ENCODE measurements around the gene FGGY. TPM values are rescaled to one million over a fixed set of nuclear protein-coding genes. Genes with fewer than 3 reads are reported as not detected.
A peak's percentile ranks its signal among the peaks of the same experiment; 100 is the strongest.

Gene FGGY
- total and polyA plus RNA-seq, 4 donors = 5.3 to 25.1 (median 11.9) TPM

GRCh38 chr1:59357645-59358320, 60.9 kb downstream of the FGGY start:
- WGBS, 2 donors = 94 to 95% methylated on average over 5 of the region's 5 CpGs
- Histone ChIP-seq H3K4me1 (ENCODE audit: control insufficient read depth in 1 of 2, insufficient read depth in 2 of 2, low read length in 2 of 2) (no peaks in the 10 kb centered on the region), H3K27me3 (ENCODE audit: control insufficient read depth in 1 of 2, insufficient read depth in 2 of 2, low read length in 1 of 2) (no peaks in the 10 kb centered on the region), H3K27ac (ENCODE audit: low read depth in 1 of 2, low read length in 2 of 2) (no peak overlapping the region), H3K9me3 (ENCODE audit: control insufficient read depth, low read length) (no peaks in the 10 kb centered on the region), H3K4me3 (ENCODE audit: low read length in 2 of 2) (no peak overlapping the region), H3K36me3 (ENCODE audit: control insufficient read depth in 1 of 2, insufficient read depth in 2 of 2, low read length in 1 of 2) (no peaks in the 10 kb centered on the region)
- intact Hi-C loops (cut with DNase I) = no loop called here
- ATAC-seq (ENCODE audit: low FRiP score) = no peak
- DNase-seq = no peak

GRCh38 chr1:59359325-59359724, 62.4 kb downstream of the FGGY start:
- ATAC-seq (ENCODE audit: low FRiP score) (no peak), DNase-seq (no peak)
- 44 to 56% methylated on average over 1 of the region's 1 CpG for WGBS, 2 donors
- no peaks in the 10 kb centered on the region for H3K4me1 ChIP-seq (ENCODE audit: control insufficient read depth in 1 of 2, insufficient read depth in 2 of 2, low read length in 2 of 2)
- H3K9me3 ChIP-seq (ENCODE audit: control insufficient read depth, low read length) = no peaks in the 10 kb centered on the region
- intact Hi-C loops (cut with DNase I) = no loop called here
- H3K36me3 ChIP-seq (ENCODE audit: control insufficient read depth in 1 of 2, insufficient read depth in 2 of 2, low read length in 1 of 2) = no peaks in the 10 kb centered on the region
- H3K4me3 ChIP-seq (ENCODE audit: low read length in 2 of 2) = no peak overlapping the region
- H3K27ac ChIP-seq (ENCODE audit: low read depth in 1 of 2, low read length in 2 of 2) = no peak overlapping the region
- no peaks in the 10 kb centered on the region for H3K27me3 ChIP-seq (ENCODE audit: control insufficient read depth in 1 of 2, insufficient read depth in 2 of 2, low read length in 1 of 2)

- Histone ChIP-seq H3K27me3 (ENCODE audit: control insufficient read depth in 1 of 2, insufficient read depth in 2 of 2, low read length in 1 of 2) (no peaks in the 10 kb centered on the region), H3K4me1 (ENCODE audit: control insufficient read depth in 1 of 2, insufficient read depth in 2 of 2, low read length in 2 of 2) (no peaks in the 10 kb centered on the region), H3K27ac (ENCODE audit: low read depth in 1 of 2, low read length in 2 of 2) (no peak overlapping the region), H3K9me3 (ENCODE audit: control insufficient read depth, low read length) (no peaks in the 10 kb centered on the region), H3K4me3 (ENCODE audit: low read length in 2 of 2) (no peak overlapping the region), H3K36me3 (ENCODE audit: control insufficient read depth in 1 of 2, insufficient read depth in 2 of 2, low read length in 1 of 2) (no peaks in the 10 kb centered on the region)
- DNase-seq (peak; percentile 68 to 77), ATAC-seq (ENCODE audit: low FRiP score) (no peak)
- intact Hi-C loops (cut with DNase I) = no loop called here
- WGBS, 2 donors = 20 to 43% methylated on average over 4 of the region's 4 CpGs
These were observed 63.3 kb downstream of the FGGY start for GRCh38 chr1:59360170-59360569.

DNA sequence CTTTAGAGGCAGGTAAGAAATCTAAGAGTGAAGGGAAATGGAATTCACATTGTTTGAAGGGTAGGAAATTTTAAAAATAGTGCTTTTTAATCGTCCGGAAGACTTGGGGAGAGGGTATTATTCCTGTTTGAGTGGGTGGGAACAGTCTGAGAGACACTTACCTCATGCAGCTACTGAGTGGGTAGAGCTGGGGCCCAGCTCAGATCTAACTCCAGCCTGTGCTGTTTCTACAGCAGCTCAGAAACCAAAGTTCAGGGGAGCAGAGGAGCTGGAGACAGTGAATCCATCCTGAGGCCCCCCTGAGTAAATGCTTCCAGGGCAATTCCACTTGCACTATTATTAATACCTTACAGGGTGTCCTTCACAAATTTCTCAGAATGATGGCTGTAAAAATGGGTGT, 63.8 kb downstream of the FGGY start:
- ATAC-seq (ENCODE audit: low FRiP score) (no peak), DNase-seq (no peak)
- WGBS, 2 donors = 76 to 78% methylated on average over 2 of the region's 2 CpGs
- Histone ChIP-seq H3K9me3 (ENCODE audit: control insufficient read depth, low read length) (no peaks in the 10 kb centered on the region), H3K27me3 (ENCODE audit: control insufficient read depth in 1 of 2, insufficient read depth in 2 of 2, low read length in 1 of 2) (no peaks in the 10 kb centered on the region), H3K4me1 (ENCODE audit: control insufficient read depth in 1 of 2, insufficient read depth in 2 of 2, low read length in 2 of 2) (no peaks in the 10 kb centered on the region), H3K4me3 (ENCODE audit: low read length in 2 of 2) (no peak overlapping the region), H3K27ac (ENCODE audit: low read depth in 1 of 2, low read length in 2 of 2) (no peak overlapping the region), H3K36me3 (ENCODE audit: control insufficient read depth in 1 of 2, insufficient read depth in 2 of 2, low read length in 1 of 2) (no peaks in the 10 kb centered on the region)
- intact Hi-C loops (cut with DNase I) = no loop called here

DNA sequence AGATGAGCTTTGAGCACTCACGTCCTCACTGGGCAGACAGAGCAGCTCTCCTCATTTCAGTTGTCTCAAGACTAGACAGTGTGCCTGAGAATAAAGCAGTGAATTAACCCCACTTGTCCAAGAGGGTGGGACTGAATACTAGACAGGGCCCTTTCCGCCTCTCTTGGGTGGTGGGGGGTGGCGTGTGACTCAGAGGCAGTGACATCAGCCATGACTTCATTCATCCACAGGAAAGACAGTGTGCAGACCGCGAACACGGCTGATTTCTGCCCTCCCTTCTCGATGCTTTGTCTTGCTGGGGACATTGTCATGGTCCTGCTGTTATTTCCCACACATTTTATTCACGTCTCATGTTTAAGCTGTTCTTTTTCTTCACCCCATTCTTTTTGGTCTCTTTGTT, 64.9 kb downstream of the FGGY start:
- ATAC-seq (ENCODE audit: low FRiP score) = no peak
- 94% methylated on average over 8 of the region's 8 CpGs for WGBS, 2 donors

GRCh38 chr1:59364037-59364436, 67.1 kb downstream of the FGGY start:
- Histone ChIP-seq H3K27ac (ENCODE audit: low read depth in 1 of 2, low read length in 2 of 2) (no peak overlapping the region), H3K4me1 (ENCODE audit: control insufficient read depth in 1 of 2, insufficient read depth in 2 of 2, low read length in 2 of 2) (peaks cover 3 to 6% of the 10 kb centered on the region in 2 donors), H3K36me3 (ENCODE audit: control insufficient read depth in 1 of 2, insufficient read depth in 2 of 2, low read length in 1 of 2) (no peaks in the 10 kb centered on the region), H3K4me3 (ENCODE audit: low read length in 2 of 2) (no peak overlapping the region), H3K27me3 (ENCODE audit: control insufficient read depth in 1 of 2, insufficient read depth in 2 of 2, low read length in 1 of 2) (no peaks in the 10 kb centered on the region), H3K9me3 (ENCODE audit: control insufficient read depth, low read length) (no peaks in the 10 kb centered on the region)
- intact Hi-C loops (cut with DNase I) = no loop called here
- WGBS, 2 donors = 74 to 82% methylated on average over 2 of the region's 2 CpGs
- no peak for DNase-seq
- ATAC-seq (ENCODE audit: low FRiP score) = no peak

More for the DNA sequence above, 64.9 kb downstream of the FGGY start:
- Histone ChIP-seq H3K4me1 (ENCODE audit: control insufficient read depth in 1 of 2, insufficient read depth in 2 of 2, low read length in 2 of 2) (no peaks in the 10 kb centered on the region), H3K27me3 (ENCODE audit: control insufficient read depth in 1 of 2, insufficient read depth in 2 of 2, low read length in 1 of 2) (no peaks in the 10 kb centered on the region), H3K4me3 (ENCODE audit: low read length in 2 of 2) (no peak overlapping the region), H3K27ac (ENCODE audit: low read depth in 1 of 2, low read length in 2 of 2) (no peak overlapping the region), H3K36me3 (ENCODE audit: control insufficient read depth in 1 of 2, insufficient read depth in 2 of 2, low read length in 1 of 2) (no peaks in the 10 kb centered on the region), H3K9me3 (ENCODE audit: control insufficient read depth, low read length) (no peaks in the 10 kb centered on the region)
- DNase-seq = peak in 1 of 2 donors; percentile 68
- intact Hi-C loops (cut with DNase I) = no loop called here

- DNase-seq (no peak), ATAC-seq (ENCODE audit: low FRiP score) (no peak)
- no peak overlapping the region for H3K4me3 ChIP-seq (ENCODE audit: low read length in 2 of 2)
- H3K27ac ChIP-seq (ENCODE audit: low read depth in 1 of 2, low read length in 2 of 2) = no peak overlapping the region
- H3K36me3 ChIP-seq (ENCODE audit: control insufficient read depth in 1 of 2, insufficient read depth in 2 of 2, low read length in 1 of 2) = no peaks in the 10 kb centered on the region
- H3K27me3 ChIP-seq (ENCODE audit: control insufficient read depth in 1 of 2, insufficient read depth in 2 of 2, low read length in 1 of 2) = no peaks in the 10 kb centered on the region
- intact Hi-C loops (cut with DNase I) = no loop called here
- peaks cover 3 to 6% of the 10 kb centered on the region in 2 donors for H3K4me1 ChIP-seq (ENCODE audit: control insufficient read depth in 1 of 2, insufficient read depth in 2 of 2, low read length in 2 of 2)
- WGBS, 2 donors = 93% methylated on average over 5 of the region's 5 CpGs
- H3K9me3 ChIP-seq (ENCODE audit: control insufficient read depth, low read length) = no peaks in the 10 kb centered on the region
These were observed 69.5 kb downstream of the FGGY start for GRCh38 chr1:59366346-59366745.

- H3K27ac ChIP-seq (ENCODE audit: low read depth in 1 of 2, low read length in 2 of 2) = peak overlapping the region in 1 of 2 donors; percentile 72
- H3K27me3 ChIP-seq (ENCODE audit: control insufficient read depth in 1 of 2, insufficient read depth in 2 of 2, low read length in 1 of 2) = no peaks in the 10 kb centered on the region
- no peak overlapping the region for H3K4me3 ChIP-seq (ENCODE audit: low read length in 2 of 2)
- ATAC-seq (ENCODE audit: low FRiP score) (peak; percentile 96), DNase-seq (peak; percentile 79 to 81)
- H3K36me3 ChIP-seq (ENCODE audit: control insufficient read depth in 1 of 2, insufficient read depth in 2 of 2, low read length in 1 of 2) = no peaks in the 10 kb centered on the region
- H3K4me1 ChIP-seq (ENCODE audit: control insufficient read depth in 1 of 2, insufficient read depth in 2 of 2, low read length in 2 of 2) = peaks cover 3 to 6% of the 10 kb centered on the region in 2 donors
- WGBS, 2 donors = 11 to 13% methylated on average over 6 of the region's 6 CpGs
- H3K9me3 ChIP-seq (ENCODE audit: control insufficient read depth, low read length) = no peaks in the 10 kb centered on the region
- intact Hi-C loops (cut with DNase I) = no loop called here
These were observed 70.6 kb downstream of the FGGY start for GRCh38 chr1:59367301-59368007.
